Activated T-helper 1 cell treated with anti-CD3 and anti-CD28 coated beads, Interleukin-2, amount 50 U/mL, for 16 hours (primary cell): ENCODE results near the gene SIX2.
"Not testable (repeated sequence)": the region's sequence is repeated elsewhere in the genome, so short reads cannot be mapped to it uniquely, and the experiment has no call there.

Experiments
- DNase-seq, 2 donors: peaks; one replicate each; pipeline ENCODE4 v3.0.0-alpha.2; 2020; ENCODE audit warnings: low read depth in 1 of 2, low spot score in 1 of 2

The SIX2 gene

GRCh38 chr2:45009303-45009927 lies at the start of gene SIX2:
Gene SIX2 (minus strand): TSS chr2:45009452. CDS start chr2:45009110, 342 bp downstream.
- DNase-seq, result no peak

- DNase-seq, result no peak
Observed at GRCh38 chr2:45055162-45055605, 45.9 kb upstream of the SIX2 start.

- no peak for DNase-seq
Observed at GRCh38 chr2:45053966-45054365, 44.7 kb upstream of the SIX2 start.

GRCh38 chr2:45052388-45052928 lies 43.2 kb upstream of the SIX2 start:
- DNase-seq, result no peak

GRCh38 chr2:45049569-45050336 lies 40.5 kb upstream of the SIX2 start:
- no peak for DNase-seq

- no peak for DNase-seq
Observed at GRCh38 chr2:45047301-45047700, 38.0 kb upstream of the SIX2 start.

- no peak for DNase-seq
Observed at GRCh38 chr2:45046786-45047185, 37.5 kb upstream of the SIX2 start.

- no peak for DNase-seq
Observed at GRCh38 chr2:45045706-45046105, 36.5 kb upstream of the SIX2 start.

- DNase-seq, result no peak
Observed at GRCh38 chr2:45044916-45045315, 35.7 kb upstream of the SIX2 start.

- no peak for DNase-seq
Observed at GRCh38 chr2:45043174-45043573, 33.9 kb upstream of the SIX2 start.

GRCh38 chr2:45042401-45042800 lies 33.1 kb upstream of the SIX2 start:
- DNase-seq, result no peak

- no peak for DNase-seq
Observed at GRCh38 chr2:45040786-45041185, 31.5 kb upstream of the SIX2 start.

- DNase-seq, result not testable (repeated sequence)
Observed at GRCh38 chr2:45039804-45040203, 30.6 kb upstream of the SIX2 start.

GRCh38 chr2:45038861-45039260 lies 29.6 kb upstream of the SIX2 start:
- not testable (repeated sequence) for DNase-seq

- DNase-seq, result no peak
Observed at GRCh38 chr2:45033302-45033701, 24.1 kb upstream of the SIX2 start.

- no peak for DNase-seq
Observed at GRCh38 chr2:45031028-45031427, 21.8 kb upstream of the SIX2 start.

GRCh38 chr2:45030553-45030952 lies 21.3 kb upstream of the SIX2 start:
- DNase-seq, result no peak

GRCh38 chr2:45029215-45029614 lies 20.0 kb upstream of the SIX2 start:
- DNase-seq, result no peak

GRCh38 chr2:45028276-45028675 lies 19.0 kb upstream of the SIX2 start:
- no peak for DNase-seq

GRCh38 chr2:45026924-45027450 lies 17.7 kb upstream of the SIX2 start:
- DNase-seq, result no peak

GRCh38 chr2:45024600-45025291 lies 15.5 kb upstream of the SIX2 start:
- no peak for DNase-seq

- no peak for DNase-seq
Observed at GRCh38 chr2:45024097-45024496, 14.8 kb upstream of the SIX2 start.
